Spleen (tissue), 7 donors: ENCODE data around the gene KCNT1.

Experiments
- CTCF ChIP-seq, 11 experiments: fragments of 200-600 bp in 7 of 11; fragments of 450-650 bp in 4 of 11; sonication (generic) in 4 of 11; IDR thresholded peaks in 8 of 11; conservative IDR thresholded peaks in 3 of 11; 1 replicate in 7 of 11; 2 replicates in 4 of 11; pipeline versions ENCODE4 v1.4.0 to v1.8.0; 2016 to 2021; ENCODE audit warnings: antibody characterized with exemption in 11 of 11, inconsistent platforms in 4 of 11, mild to moderate bottlenecking in 1 of 11
- POLR2A ChIP-seq, 3 donors: fragments of 450-650 bp; IDR thresholded peaks; one replicate each; pipeline ENCODE4 v1.5.1; 2017; ENCODE audit warnings: antibody characterized with exemption in 3 of 3, mild to moderate bottlenecking in 1 of 3
- POLR2AphosphoS5 ChIP-seq, 3 donors: sonication (generic); formaldehyde crosslinking; IDR thresholded peaks; one replicate each; pipeline ENCODE4 v1.5.1; 2017; ENCODE audit warnings: antibody characterized with exemption in 3 of 3
- donor health status: DM: no; HTN: no; CAD: no; lungs with moderate emphysema.
- donor health status: DM: no; HTN: no; CAD: no.
- donor health status: DM: no; HTN: no; CAD: no.

GRCh38 chr9:135771401-135772051, 69.5 kb downstream of the KCNT1 start:
- TF ChIP-seq CTCF (IDR thresholded peaks at IDR 0.05 in 8 of 11, conservative IDR thresholded peaks at IDR 0.05 in 3 of 11): no peak
- no peak for TF ChIP-seq POLR2AphosphoS5 (IDR thresholded peaks at IDR 0.05)
- TF ChIP-seq POLR2A (IDR thresholded peaks at IDR 0.05): no peak
